Peyer's patch (tissue), 4 donors: Measurements from ENCODE around the gene STRN.

Experiments
- POLR2A ChIP-seq, 2 donors: fragments of 450-650 bp; IDR thresholded peaks; one replicate each; pipeline ENCODE4 v1.5.1; 2017; ENCODE audit warnings: antibody characterized with exemption in 2 of 2, mild to moderate bottlenecking in 2 of 2, moderate library complexity in 2 of 2
- TF ChIP-seq, protein P1 (sequence below), 6 experiments: fragments of 450-650 bp in 4 of 6; fragments of 200-600 bp in 2 of 6; sonication (generic) in 1 of 6; IDR thresholded peaks; one replicate each; pipeline ENCODE4 v1.5.1; 2017 to 2019; ENCODE audit warnings: antibody characterized with exemption in 6 of 6, mild to moderate bottlenecking in 3 of 6, moderate library complexity in 1 of 6

DNA sequence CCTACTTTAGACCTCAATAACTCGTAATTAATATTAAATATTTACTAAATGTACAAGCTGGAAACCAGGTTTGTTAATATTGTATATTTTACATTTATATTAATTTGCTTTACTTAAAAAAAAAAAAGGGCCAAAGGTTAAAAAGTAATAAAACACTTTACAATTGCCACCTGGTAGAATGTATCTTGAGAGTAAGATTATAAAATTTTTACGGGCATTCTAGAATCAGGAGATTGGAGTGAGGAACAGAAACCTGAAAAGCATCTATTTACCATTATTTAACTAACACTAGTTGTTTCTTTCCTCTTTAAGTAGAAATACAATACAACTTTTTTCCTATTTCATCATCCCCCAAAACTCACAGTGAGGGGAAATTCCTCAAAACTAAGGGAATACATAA, 15.6 kb upstream of the STRN start:
- TF ChIP-seq, protein P1, sequence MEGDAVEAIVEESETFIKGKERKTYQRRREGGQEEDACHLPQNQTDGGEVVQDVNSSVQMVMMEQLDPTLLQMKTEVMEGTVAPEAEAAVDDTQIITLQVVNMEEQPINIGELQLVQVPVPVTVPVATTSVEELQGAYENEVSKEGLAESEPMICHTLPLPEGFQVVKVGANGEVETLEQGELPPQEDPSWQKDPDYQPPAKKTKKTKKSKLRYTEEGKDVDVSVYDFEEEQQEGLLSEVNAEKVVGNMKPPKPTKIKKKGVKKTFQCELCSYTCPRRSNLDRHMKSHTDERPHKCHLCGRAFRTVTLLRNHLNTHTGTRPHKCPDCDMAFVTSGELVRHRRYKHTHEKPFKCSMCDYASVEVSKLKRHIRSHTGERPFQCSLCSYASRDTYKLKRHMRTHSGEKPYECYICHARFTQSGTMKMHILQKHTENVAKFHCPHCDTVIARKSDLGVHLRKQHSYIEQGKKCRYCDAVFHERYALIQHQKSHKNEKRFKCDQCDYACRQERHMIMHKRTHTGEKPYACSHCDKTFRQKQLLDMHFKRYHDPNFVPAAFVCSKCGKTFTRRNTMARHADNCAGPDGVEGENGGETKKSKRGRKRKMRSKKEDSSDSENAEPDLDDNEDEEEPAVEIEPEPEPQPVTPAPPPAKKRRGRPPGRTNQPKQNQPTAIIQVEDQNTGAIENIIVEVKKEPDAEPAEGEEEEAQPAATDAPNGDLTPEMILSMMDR (IDR thresholded peaks at IDR 0.05), result no peak
- no peak for TF ChIP-seq POLR2A (IDR thresholded peaks at IDR 0.05)
